Stomach (tissue), 4 donors: Measurements from ENCODE around the gene PITPNB.

ENCODE experiments used
- EP300 ChIP-seq: sonication (generic); formaldehyde crosslinking; IDR thresholded peaks from one replicate; pipeline ENCODE4 v1.6.1; 2017; ENCODE audit warnings: antibody characterized with exemption
- TF ChIP-seq, protein P1 (sequence below), 7 experiments: fragments of 450-650 bp in 4 of 7; fragments of 200-600 bp in 3 of 7; sonication (generic) in 3 of 7; IDR thresholded peaks; one replicate each; pipeline ENCODE4 v1.5.1; 2016 to 2019; ENCODE audit warnings: antibody characterized with exemption in 7 of 7, control low read depth in 2 of 7, mild to moderate bottlenecking in 1 of 7

GRCh38 chr22:27881421-27881820 lies 37.6 kb downstream of the PITPNB start:
- TF ChIP-seq, protein P1, sequence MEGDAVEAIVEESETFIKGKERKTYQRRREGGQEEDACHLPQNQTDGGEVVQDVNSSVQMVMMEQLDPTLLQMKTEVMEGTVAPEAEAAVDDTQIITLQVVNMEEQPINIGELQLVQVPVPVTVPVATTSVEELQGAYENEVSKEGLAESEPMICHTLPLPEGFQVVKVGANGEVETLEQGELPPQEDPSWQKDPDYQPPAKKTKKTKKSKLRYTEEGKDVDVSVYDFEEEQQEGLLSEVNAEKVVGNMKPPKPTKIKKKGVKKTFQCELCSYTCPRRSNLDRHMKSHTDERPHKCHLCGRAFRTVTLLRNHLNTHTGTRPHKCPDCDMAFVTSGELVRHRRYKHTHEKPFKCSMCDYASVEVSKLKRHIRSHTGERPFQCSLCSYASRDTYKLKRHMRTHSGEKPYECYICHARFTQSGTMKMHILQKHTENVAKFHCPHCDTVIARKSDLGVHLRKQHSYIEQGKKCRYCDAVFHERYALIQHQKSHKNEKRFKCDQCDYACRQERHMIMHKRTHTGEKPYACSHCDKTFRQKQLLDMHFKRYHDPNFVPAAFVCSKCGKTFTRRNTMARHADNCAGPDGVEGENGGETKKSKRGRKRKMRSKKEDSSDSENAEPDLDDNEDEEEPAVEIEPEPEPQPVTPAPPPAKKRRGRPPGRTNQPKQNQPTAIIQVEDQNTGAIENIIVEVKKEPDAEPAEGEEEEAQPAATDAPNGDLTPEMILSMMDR (IDR thresholded peaks at IDR 0.05) = no peak
- TF ChIP-seq EP300 = no peak
